ENCODE measurements around the gene MTOR.

DNA sequence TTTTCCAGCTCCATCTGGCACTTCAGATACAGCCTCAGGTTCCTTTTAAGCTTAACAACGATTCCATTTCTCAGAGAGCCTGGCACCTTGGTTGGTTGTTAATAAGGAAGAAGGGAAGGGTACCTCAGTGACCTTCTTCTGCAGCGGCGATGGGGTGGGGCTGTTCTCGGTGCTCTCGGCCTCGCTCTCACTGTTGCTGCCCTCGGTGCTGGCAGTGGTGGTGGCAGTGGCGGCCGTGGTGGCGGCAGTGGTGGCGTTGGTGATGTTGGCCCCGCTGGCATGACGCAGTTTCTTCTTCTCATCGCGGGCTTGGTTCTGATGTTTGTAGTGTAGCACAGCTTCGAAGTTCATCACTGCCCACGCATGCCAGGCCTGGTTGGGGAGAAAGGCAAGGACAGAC lies 131.9 kb downstream of the MTOR start:
- no peak for TF ChIP-seq EZH2 (IDR thresholded peaks at IDR 0.05; ENCODE audit: insufficient read depth, poor library complexity, severe bottlenecking)
- no peak for TF ChIP-seq EZH2phosphoT487 (IDR thresholded peaks at IDR 0.05; ENCODE audit: insufficient read depth, low read depth)
